GM21529 (cell line): ENCODE measurements around the gene HBM.
"Not testable (repeated sequence)": the region's sequence is repeated elsewhere in the genome, so short reads cannot be mapped to it uniquely, and the experiment has no call there.

Experiments used
- ATAC-seq: cut with Tn5 transposase; IDR thresholded peaks from one replicate; pipeline ENCODE4 v1.9.1; 2021; ENCODE audit not compliant: unreplicated experiment

The HBM gene

DNA sequence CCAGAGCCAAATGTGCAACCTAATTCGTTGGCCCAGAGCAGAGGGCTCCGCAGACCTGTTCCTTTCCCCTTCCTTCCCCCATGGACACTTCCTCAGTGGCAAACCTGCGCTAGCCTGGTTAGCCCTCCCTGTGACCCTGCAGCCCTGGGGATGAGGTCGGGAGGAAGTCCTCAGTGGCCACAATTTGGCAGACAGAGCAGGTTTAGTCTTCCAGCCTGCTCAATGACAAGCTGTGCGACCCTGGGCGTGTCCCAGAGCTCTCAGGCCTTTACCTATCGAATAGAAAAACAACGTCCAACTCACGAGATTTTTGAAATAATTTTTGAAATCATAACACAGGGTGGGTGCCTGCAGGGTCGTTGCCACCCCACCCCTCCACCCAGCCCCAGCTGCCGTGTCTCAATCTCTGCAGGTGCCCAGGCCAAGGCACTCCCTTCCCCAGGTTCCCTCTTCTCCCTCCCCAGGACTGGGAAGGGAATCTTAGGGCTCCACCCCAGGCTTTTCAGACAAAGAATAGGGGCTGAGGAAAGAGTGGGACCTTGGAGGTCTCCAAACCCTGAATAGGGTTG lies 1.4 kb downstream of the HBM start:
- no peak for ATAC-seq

DNA sequence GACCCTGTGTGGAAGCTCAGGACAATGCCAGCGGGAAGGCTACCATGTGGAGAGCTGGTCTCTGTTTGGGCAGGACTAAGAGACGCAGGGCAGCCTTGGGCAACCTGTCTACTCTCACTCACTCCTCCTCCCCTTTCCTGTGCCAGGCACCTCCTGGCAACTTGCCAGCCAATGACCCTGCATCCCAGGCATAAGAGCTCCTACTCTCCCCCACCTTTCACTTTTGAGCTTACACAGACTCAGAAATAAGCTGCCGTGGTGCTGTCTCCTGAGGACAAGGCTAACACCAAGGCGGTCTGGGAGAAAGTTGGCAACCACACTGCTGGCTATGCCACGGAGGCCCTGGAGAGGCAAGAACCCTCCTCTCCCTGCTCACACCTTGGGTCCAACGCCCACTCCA lies 2.6 kb downstream of the HBM start:
- ATAC-seq = no peak

GRCh38 chr16:169014-169413 lies 3.2 kb downstream of the HBM start:
- ATAC-seq = no peak

GRCh38 chr16:170088-170507 lies 4.3 kb downstream of the HBM start:
- not testable (repeated sequence) for ATAC-seq

- ATAC-seq = no peak
Observed at GRCh38 chr16:170788-171187, 5.0 kb downstream of the HBM start.

GRCh38 chr16:172374-172941 lies 6.7 kb downstream of the HBM start, which contains the start of gene HBA2:
Gene HBA2, plus strand, starts transcription at chr16:172876. Its CDS starts 37 bp downstream, at chr16:172913.
- not testable (repeated sequence) for ATAC-seq

DNA sequence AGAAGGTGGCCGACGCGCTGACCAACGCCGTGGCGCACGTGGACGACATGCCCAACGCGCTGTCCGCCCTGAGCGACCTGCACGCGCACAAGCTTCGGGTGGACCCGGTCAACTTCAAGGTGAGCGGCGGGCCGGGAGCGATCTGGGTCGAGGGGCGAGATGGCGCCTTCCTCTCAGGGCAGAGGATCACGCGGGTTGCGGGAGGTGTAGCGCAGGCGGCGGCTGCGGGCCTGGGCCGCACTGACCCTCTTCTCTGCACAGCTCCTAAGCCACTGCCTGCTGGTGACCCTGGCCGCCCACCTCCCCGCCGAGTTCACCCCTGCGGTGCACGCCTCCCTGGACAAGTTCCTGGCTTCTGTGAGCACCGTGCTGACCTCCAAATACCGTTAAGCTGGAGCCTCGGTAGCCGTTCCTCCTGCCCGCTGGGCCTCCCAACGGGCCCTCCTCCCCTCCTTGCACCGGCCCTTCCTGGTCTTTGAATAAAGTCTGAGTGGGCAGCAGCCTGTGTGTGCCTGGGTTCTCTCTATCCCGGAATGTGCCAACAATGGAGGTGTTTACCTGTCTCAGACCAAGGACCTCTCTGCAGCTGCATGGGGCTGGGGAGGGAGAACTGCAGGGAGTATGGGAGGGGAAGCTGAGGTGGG lies 7.6 kb downstream of the HBM start:
- ATAC-seq = not testable (repeated sequence)

DNA sequence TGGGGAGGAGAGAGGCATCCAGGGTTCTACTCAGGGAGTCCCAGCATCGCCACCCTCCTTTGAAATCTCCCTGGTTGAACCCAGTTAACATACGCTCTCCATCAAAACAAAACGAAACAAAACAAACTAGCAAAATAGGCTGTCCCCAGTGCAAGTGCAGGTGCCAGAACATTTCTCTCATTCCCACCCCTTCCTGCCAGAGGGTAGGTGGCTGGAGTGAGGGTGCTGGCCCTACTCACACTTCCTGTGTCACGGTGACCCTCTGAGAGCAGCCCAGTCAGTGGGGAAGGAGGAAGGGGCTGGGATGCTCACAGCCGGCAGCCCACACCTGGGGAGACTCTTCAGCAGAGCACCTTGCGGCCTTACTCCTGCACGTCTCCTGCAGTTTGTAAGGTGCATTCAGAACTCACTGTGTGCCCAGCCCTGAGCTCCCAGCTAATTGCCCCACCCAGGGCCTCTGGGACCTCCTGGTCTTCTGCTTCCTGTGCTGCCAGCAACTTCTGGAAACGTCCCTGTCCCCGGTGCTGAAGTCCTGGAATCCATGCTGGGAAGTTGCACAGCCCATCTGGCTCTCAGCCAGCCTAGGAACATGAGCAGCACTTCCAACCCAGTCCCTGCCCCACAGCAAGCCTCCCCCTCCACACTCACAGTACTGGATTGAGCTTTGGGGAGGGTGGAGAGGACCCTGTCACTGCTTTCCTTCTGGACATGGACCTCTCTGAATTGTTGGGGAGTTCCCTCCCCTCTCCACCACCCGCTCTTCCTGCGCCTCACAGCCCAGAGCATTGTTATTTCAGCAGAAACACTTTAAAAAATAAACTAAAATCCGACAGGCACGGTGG lies 8.4 kb downstream of the HBM start:
- not testable (repeated sequence) for ATAC-seq

DNA sequence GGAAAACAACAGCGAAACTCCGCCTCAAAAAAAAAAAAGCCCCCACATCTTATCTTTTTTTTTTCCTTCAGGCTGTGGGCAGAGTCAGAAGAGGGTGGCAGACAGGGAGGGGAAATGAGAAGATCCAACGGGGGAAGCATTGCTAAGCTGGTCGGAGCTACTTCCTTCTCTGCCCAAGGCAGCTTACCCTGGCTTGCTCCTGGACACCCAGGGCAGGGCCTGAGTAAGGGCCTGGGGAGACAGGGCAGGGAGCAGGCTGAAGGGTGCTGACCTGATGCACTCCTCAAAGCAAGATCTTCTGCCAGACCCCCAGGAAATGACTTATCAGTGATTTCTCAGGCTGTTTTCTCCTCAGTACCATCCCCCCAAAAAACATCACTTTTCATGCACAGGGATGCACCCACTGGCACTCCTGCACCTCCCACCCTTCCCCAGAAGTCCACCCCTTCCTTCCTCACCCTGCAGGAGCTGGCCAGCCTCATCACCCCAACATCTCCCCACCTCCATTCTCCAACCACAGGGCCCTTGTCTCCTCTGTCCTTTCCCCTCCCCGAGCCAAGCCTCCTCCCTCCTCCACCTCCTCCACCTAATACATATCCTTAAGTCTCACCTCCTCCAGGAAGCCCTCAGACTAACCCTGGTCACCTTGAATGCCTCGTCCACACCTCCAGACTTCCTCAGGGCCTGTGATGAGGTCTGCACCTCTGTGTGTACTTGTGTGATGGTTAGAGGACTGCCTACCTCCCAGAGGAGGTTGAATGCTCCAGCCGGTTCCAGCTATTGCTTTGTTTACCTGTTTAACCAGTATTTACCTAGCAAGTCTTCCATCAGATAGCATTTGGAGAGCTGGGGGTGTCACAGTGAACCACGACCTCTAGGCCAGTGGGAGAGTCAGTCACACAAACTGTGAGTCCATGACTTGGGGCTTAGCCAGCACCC lies 9.5 kb downstream of the HBM start:
- no peak for ATAC-seq

DNA sequence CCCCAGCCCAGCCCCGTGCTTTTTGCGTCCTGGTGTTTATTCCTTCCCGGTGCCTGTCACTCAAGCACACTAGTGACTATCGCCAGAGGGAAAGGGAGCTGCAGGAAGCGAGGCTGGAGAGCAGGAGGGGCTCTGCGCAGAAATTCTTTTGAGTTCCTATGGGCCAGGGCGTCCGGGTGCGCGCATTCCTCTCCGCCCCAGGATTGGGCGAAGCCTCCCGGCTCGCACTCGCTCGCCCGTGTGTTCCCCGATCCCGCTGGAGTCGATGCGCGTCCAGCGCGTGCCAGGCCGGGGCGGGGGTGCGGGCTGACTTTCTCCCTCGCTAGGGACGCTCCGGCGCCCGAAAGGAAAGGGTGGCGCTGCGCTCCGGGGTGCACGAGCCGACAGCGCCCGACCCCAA lies 10.2 kb downstream of the HBM start:
- ATAC-seq = not testable (repeated sequence)

DNA sequence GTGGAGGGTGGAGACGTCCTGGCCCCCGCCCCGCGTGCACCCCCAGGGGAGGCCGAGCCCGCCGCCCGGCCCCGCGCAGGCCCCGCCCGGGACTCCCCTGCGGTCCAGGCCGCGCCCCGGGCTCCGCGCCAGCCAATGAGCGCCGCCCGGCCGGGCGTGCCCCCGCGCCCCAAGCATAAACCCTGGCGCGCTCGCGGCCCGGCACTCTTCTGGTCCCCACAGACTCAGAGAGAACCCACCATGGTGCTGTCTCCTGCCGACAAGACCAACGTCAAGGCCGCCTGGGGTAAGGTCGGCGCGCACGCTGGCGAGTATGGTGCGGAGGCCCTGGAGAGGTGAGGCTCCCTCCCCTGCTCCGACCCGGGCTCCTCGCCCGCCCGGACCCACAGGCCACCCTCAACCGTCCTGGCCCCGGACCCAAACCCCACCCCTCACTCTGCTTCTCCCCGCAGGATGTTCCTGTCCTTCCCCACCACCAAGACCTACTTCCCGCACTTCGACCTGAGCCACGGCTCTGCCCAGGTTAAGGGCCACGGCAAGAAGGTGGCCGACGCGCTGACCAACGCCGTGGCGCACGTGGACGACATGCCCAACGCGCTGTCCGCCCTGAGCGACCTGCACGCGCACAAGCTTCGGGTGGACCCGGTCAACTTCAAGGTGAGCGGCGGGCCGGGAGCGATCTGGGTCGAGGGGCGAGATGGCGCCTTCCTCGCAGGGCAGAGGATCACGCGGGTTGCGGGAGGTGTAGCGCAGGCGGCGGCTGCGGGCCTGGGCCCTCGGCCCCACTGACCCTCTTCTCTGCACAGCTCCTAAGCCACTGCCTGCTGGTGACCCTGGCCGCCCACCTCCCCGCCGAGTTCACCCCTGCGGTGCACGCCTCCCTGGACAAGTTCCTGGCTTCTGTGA lies 11.0 kb downstream of the HBM start, which contains the start of gene HBA1:
TSS of gene HBA1 (plus strand) at position 204 of the 906 bp plus-strand sequence. CDS start at position 241, 37 bp downstream.
- not testable (repeated sequence) for ATAC-seq

DNA sequence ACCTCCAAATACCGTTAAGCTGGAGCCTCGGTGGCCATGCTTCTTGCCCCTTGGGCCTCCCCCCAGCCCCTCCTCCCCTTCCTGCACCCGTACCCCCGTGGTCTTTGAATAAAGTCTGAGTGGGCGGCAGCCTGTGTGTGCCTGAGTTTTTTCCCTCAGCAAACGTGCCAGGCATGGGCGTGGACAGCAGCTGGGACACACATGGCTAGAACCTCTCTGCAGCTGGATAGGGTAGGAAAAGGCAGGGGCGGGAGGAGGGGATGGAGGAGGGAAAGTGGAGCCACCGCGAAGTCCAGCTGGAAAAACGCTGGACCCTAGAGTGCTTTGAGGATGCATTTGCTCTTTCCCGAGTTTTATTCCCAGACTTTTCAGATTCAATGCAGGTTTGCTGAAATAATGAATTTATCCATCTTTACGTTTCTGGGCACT lies 11.6 kb downstream of the HBM start:
- ATAC-seq = no peak

DNA sequence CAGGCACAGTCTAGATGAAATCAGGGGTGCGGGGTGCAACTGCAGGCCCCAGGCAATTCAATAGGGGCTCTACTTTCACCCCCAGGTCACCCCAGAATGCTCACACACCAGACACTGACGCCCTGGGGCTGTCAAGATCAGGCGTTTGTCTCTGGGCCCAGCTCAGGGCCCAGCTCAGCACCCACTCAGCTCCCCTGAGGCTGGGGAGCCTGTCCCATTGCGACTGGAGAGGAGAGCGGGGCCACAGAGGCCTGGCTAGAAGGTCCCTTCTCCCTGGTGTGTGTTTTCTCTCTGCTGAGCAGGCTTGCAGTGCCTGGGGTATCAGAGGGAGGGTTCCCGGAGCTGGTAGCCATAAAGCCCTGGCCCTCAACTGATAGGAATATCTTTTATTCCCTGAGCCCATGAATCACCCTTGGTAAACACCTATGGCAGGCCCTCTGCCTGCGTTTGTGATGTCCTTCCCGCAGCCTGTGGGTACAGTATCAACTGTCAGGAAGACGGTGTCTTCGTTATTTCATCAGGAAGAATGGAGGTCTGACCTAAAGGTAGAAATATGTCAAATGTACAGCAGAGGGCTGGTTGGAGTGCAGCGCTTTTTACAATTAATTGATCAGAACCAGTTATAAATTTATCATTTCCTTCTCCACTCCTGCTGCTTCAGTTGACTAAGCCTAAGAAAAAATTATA lies 12.3 kb downstream of the HBM start:
- ATAC-seq = no peak

- ATAC-seq = no peak
Observed at GRCh38 chr16:178668-179015, 12.9 kb downstream of the HBM start.

- no peak for ATAC-seq
Observed at GRCh38 chr16:179211-180092, 13.7 kb downstream of the HBM start.

DNA sequence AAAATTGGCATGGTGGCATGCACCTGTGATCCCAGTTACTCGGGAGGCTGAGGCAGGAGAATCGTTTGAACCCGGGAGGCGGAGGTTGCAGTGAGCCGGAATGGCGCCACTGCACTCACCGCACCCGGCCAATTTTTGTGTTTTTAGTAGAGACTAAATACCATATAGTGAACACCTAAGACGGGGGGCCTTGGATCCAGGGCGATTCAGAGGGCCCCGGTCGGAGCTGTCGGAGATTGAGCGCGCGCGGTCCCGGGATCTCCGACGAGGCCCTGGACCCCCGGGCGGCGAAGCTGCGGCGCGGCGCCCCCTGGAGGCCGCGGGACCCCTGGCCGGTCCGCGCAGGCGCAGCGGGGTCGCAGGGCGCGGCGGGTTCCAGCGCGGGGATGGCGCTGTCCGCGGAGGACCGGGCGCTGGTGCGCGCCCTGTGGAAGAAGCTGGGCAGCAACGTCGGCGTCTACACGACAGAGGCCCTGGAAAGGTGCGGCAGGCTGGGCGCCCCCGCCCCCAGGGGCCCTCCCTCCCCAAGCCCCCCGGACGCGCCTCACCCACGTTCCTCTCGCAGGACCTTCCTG lies 14.4 kb downstream of the HBM start, which contains the start of gene HBQ1:
TSS of gene HBQ1 (plus strand) at position 359 of the 575 bp plus-strand sequence. CDS start at position 387, 28 bp downstream.
- no peak for ATAC-seq
